HG02763 (cell line): ENCODE data around the gene HIC2.
"Not testable (repeated sequence)": the region's sequence is repeated elsewhere in the genome, so short reads cannot be mapped to it uniquely, and the experiment has no call there.

ENCODE experiments used
- ATAC-seq: cut with Tn5 transposase; IDR thresholded peaks from one replicate; pipeline ENCODE4 v1.9.1; 2021; ENCODE audit warnings: mild to moderate bottlenecking, moderate library complexity; ENCODE audit not compliant: unreplicated experiment

Gene HIC2

GRCh38 chr22:21449531-21450319 lies 32.6 kb downstream of the HIC2 start:
- ATAC-seq = no peak

- ATAC-seq = no peak
Measured at GRCh38 chr22:21450320-21450831, 33.2 kb downstream of the HIC2 start.

GRCh38 chr22:21450858-21451353 lies 33.7 kb downstream of the HIC2 start:
- no peak for ATAC-seq

GRCh38 chr22:21451545-21452520 lies 34.7 kb downstream of the HIC2 start:
- ATAC-seq = no peak

DNA sequence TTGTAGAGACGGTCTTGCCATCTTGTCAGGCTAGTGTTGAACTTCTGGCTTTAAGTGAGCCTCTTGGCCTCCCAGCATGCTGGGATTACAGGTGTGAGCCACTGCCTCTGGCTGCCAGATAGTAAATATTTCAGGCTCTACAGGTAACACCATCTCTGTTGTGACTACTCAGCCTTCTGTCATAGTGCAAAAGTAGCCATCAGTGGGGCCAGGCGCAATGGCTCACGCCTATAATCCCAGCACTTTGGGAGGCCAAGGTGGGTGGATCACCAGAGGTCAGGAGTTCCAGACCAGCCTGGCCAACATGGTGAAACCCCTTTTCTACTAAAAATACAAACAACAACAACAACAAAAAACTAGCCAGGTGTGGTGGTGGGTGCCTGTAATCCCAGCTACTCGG lies 35.5 kb downstream of the HIC2 start:
- not testable (repeated sequence) for ATAC-seq

DNA sequence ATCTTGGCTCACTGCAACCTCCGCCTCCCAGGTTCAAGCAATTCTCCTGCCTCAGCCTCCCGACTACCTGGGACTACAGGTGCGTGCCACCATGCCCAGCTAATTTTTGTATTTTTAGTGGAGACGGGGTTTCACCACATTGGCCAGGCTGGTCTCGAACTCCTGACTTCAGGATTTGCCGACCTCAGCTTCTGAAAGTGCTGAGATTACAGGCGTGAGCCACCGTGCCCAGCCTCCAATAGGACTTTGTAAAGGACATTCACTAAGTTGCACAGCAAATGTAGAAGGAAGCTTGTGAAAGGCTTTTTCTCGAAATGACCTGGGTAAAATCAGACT lies 37.8 kb downstream of the HIC2 start:
- not testable (repeated sequence) for ATAC-seq

DNA sequence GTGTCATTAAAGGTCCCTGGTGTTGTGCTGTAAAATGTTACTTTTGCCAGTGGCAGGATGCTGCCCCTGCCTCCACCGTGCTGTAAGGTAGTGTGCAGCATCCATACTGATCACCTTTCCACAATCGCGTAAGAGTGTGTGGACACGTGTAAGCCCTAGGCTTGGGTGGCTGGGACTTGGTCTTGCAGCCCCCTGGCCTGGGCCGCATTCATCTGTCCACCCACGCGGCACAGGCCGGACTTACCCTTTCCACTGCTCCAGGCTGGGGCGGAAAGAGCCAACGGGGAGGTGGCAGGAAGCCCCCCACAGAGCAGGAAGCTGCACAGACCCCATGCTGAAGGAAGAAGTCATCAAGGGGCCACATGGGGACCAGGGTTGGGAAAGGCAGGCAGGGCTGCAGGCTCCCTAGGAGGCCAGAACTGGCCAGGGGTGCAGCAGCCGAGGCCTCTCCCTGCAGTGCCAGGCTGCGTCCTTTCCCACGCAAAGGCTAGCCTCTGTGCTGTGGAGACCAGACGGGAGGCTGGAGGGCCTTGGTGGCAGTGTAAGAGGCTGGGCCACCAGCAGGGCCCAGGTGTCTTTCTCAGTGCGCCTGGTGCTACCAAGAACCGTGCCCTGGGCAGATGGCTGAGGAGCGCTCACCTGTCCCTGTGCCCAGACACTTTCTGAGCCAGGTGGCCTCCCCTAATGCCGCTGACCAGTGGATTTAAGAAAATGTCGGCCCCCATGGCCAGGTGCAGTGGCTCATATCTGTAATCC lies 38.3 kb downstream of the HIC2 start:
- ATAC-seq = no peak

- ATAC-seq = no peak
Measured at GRCh38 chr22:21457023-21457787, 40.0 kb downstream of the HIC2 start.

- ATAC-seq = not testable (repeated sequence)
Measured at GRCh38 chr22:21462672-21463071, 45.5 kb downstream of the HIC2 start.

- not testable (repeated sequence) for ATAC-seq
Measured at GRCh38 chr22:21467337-21468193, 50.4 kb downstream of the HIC2 start, which contains the start of gene TMEM191C. TSS of gene TMEM191C (plus strand) at chr22:21467387. CDS start at chr22:21467460, 73 bp downstream.

DNA sequence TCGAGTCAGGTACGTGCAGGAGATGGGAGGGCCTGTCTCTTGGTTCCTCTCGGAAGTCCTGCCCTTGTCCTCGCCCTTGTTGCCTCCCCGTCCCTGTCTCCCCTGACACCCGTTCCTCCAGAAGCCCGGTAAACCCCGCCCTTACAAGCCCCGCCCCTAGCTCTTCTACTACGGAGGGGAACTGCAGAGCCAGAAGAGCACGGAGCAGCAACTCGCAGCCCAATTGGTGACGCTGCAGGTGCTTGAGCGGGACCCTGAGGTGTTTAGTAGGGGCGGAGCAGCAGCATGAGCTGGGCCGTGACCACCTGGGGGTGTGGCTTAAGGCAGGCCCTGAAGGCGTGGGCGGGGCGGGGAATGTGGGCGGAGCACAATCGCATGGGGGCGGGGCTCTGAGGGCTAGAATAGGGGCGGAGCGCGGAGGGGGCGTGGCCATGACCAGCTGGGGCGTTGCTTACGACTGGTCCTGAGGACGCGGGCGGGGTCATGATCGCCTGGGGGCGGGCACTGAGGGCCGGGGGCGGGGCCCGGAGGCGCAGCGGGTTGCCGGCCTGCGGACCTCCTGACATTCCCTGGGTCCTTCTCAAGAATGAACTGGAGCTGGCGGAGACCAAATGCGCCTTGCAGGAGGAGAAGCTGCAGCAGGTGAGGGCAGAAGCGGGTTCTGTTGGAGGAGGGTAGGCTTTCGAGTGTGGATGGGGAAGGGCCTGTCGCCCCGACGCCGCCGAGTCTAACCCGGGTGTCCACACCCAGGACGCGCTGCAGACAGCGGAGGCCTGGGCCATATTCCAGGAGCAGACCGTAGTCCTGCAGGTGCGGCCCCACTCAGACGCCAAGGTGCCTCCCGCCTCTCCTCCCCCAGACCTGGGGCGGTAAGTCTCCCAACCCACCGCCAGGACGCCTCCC lies 51.3 kb downstream of the HIC2 start:
- peak; percentile 74 for ATAC-seq

DNA sequence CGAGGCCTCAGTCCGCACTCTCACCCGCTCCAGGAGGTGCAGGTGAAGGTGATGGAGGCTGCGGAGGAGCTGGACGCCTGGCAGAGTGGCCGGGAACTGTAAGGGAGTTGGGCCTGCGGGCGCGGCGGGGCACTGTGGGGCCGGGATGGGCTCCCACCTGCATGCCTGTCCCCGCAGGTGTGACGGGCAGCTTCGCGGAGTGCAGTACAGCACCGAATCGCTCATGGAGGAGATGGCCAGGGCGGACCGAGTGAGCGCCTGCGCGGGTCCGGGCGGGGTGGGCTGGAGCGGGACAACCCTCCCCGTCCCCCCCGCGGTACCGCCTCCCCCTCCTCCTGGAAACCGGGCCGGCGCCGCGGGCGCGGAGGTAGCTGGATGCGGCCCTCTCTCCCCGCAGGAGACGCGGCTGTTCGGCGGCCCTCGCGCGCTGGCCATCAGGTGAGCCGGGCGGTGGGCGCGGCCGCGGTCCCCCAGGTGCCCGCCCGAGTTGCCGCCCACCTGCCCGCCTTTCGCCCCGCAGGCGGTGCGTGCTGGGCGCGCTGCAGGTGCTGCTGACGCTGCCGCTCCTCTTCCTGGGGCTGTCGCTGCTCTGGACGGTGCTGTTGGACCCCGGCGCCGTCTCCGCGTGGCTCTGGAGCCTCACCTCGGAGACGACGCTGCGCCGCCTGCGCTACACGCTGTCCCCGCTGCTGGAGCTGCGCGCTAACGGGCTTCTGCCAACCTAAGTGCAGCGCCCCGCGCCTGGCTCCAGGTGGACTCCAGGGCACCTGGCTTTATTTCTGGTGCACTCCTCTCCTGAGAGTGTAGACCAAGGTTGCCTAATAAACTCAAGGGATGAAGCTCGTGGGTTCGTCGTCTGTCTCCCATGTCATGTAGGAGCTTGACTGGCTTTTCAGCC lies 52.2 kb downstream of the HIC2 start:
- not testable (repeated sequence) for ATAC-seq

GRCh38 chr22:21472984-21473383 lies 55.8 kb downstream of the HIC2 start:
- ATAC-seq = not testable (repeated sequence)

GRCh38 chr22:21473664-21474063 lies 56.5 kb downstream of the HIC2 start:
- not testable (repeated sequence) for ATAC-seq

GRCh38 chr22:21484039-21484438 lies 66.9 kb downstream of the HIC2 start:
- not testable (repeated sequence) for ATAC-seq

DNA sequence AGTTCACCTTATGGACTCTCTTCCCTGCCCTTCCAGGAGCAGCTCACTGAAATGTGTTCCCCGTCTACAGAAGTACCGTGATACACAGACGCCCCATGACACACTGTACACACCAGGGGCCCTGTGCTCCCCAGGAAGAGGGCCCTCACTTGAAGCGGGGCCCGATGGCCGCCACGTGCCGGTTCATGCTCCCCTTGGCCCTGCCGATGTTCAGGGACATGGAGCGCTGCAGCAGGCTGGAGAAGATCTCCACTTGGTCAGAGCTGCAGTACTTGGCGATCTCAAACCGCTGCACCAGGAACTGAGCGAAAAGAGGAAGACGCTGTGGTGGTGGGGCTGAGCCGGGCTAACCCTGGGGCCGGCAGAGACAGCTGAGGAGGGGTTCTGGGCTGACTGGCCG lies 70.6 kb downstream of the HIC2 start:
- ATAC-seq = not testable (repeated sequence)
